Calu3 (cell line): ENCODE measurements around the gene CPNE9. TPM values are rescaled to one million over a fixed set of nuclear protein-coding genes. Genes with fewer than 3 reads are reported as not detected.

Experiments
- Bru-seq: library from RNA; stranded (reverse); fragments of 400-500 nt; gene quantifications from one replicate; lab custom pipeline; 2021; lab: Mats Ljungman, UMichigan
- BruChase-seq, 2 experiments: library from RNA; stranded (reverse); fragments of 400-500 nt; gene quantifications; one replicate each; lab custom pipeline; 2021; lab: Mats Ljungman, UMichigan
- BruUV-seq: library from RNA; stranded (reverse); fragments of 400-500 nt; replicated peaks from 2 replicates; lab custom pipeline; 2021; lab: Mats Ljungman, UMichigan
- CTCF ChIA-PET: fragments of 300-600 bp; sonication (Branson Sonifier 250); formaldehyde crosslinking; loops from one replicate; lab custom pipeline; 2022; ENCODE audit warnings: antibody characterized with exemption; lab: Charles Lee
- DNase-seq: peaks from one replicate; pipeline ENCODE4 v3.0.0; 2022
- H3K27ac Mint-ChIP-seq: one replicate; pipeline ENCODE4 v1.8.0; 2022; ENCODE audit warnings: mixed read lengths; ENCODE audit not compliant: unreplicated experiment
- H3K27me3 Mint-ChIP-seq: one replicate; pipeline ENCODE4 v1.8.0; 2022; ENCODE audit warnings: mixed read lengths; ENCODE audit not compliant: unreplicated experiment
- H3K36me3 Mint-ChIP-seq: one replicate; pipeline ENCODE4 v1.8.0; 2022; ENCODE audit warnings: mild to moderate bottlenecking, moderate library complexity, mixed read lengths; ENCODE audit not compliant: insufficient read depth, unreplicated experiment
- H3K4me1 Mint-ChIP-seq: one replicate; pipeline ENCODE4 v1.8.0; 2022; ENCODE audit warnings: mild to moderate bottlenecking, low read depth, mixed read lengths; ENCODE audit not compliant: unreplicated experiment
- H3K4me3 Mint-ChIP-seq: one replicate; pipeline ENCODE4 v1.8.0; 2022; ENCODE audit warnings: mild to moderate bottlenecking, low read depth, moderate library complexity, mixed read lengths; ENCODE audit not compliant: unreplicated experiment
- H3K9me3 Mint-ChIP-seq: one replicate; pipeline ENCODE4 v1.8.0; 2022; ENCODE audit warnings: low read depth, mixed read lengths; ENCODE audit not compliant: unreplicated experiment
- intact Hi-C: fragments of 100-400 bp; cut with micrococcal nuclease; formaldehyde crosslinking; loops from one replicate; pipeline ENCODE4 v1.10.0; 2022; ENCODE audit not compliant: unreplicated experiment
- long read RNA-seq: library from polyadenylated mRNA; stranded (forward); transcript quantifications from one replicate; pipeline ENCODE4 v2.0.0, GENCODE V29; 2022
- total RNA-seq: library from RNA; stranded (reverse); gene quantifications from 2 replicates; pipeline ENCODE4 v1.2.3, GENCODE V29; 2022
- TF ChIP-seq, protein P1 (sequence below): fragments of 200-600 bp; IDR thresholded peaks from one replicate; pipeline ENCODE4 v1.8.0; 2022; ENCODE audit warnings: antibody characterized with exemption; ENCODE audit not compliant: unreplicated experiment

The CPNE9 gene, protein sequence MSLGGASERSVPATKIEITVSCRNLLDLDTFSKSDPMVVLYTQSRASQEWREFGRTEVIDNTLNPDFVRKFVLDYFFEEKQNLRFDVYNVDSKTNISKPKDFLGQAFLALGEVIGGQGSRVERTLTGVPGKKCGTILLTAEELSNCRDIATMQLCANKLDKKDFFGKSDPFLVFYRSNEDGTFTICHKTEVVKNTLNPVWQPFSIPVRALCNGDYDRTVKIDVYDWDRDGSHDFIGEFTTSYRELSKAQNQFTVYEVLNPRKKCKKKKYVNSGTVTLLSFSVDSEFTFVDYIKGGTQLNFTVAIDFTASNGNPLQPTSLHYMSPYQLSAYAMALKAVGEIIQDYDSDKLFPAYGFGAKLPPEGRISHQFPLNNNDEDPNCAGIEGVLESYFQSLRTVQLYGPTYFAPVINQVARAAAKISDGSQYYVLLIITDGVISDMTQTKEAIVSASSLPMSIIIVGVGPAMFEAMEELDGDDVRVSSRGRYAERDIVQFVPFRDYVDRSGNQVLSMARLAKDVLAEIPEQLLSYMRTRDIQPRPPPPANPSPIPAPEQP
- total RNA-seq: not detected in 2 replicates
- Bru-seq, nascent RNA: percentile 13 among the genes with signal in this experiment
- percentile 12 among the genes with signal in this experiment for BruChase-seq, experiment 1, labeled RNA remaining after a 6-hour chase
- percentile 14 among the genes with signal in this experiment for BruChase-seq, experiment 2, labeled RNA remaining after a 2-hour chase
- long read RNA-seq, partial matches to known transcripts: 0 of 2 reads
- long read RNA-seq, other reads (novel, unspliced or antisense): 2 of 2 reads

DNA sequence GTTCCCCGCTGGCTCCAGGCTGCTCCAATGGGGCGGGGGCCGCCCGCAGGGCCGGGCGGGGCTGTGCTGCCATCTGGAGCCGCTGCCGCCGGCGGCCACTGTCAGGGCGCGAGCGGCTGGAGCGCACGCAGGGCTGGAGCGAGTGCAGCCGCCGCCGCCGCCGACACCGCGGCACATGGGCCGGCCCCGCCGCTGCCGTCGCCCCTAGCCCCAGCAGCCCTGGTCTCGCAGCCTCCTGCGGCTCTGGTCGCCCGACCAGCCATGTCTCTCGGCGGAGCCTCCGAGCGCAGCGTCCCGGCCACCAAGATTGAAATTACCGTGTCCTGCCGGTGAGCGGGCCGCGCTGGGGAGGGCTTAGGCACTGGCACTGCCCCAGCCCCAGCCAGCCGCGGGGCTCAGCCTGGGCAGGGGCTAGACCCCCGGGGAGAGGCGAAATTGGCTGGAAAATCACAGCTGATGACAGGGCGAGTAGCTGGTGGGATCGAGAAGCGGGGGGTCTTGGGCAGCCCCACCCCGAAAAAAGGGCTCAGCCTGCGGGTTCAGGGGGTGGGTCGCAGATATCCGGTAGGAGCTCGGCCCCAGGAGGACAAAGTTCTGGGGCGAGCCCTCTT lies at the start of gene CPNE9:
Gene CPNE9 (plus strand): TSS at position 98 of the 611 bp plus-strand sequence. CDS start 164 bp downstream, at position 262.
- Mint-ChIP-seq H3K36me3 (peaks cover 15% of the 10 kb centered on the region), H3K9me3 (no peaks in the 10 kb centered on the region), H3K27me3 (peaks cover 43% of the 10 kb centered on the region), H3K4me3 (peak within 1 kb of the TSS; percentile 65), H3K27ac (no peak within 1 kb of the TSS), H3K4me1 (no peaks in the 10 kb centered on the region)
- intact Hi-C loops: no loop called here
- TF ChIP-seq, protein P1, sequence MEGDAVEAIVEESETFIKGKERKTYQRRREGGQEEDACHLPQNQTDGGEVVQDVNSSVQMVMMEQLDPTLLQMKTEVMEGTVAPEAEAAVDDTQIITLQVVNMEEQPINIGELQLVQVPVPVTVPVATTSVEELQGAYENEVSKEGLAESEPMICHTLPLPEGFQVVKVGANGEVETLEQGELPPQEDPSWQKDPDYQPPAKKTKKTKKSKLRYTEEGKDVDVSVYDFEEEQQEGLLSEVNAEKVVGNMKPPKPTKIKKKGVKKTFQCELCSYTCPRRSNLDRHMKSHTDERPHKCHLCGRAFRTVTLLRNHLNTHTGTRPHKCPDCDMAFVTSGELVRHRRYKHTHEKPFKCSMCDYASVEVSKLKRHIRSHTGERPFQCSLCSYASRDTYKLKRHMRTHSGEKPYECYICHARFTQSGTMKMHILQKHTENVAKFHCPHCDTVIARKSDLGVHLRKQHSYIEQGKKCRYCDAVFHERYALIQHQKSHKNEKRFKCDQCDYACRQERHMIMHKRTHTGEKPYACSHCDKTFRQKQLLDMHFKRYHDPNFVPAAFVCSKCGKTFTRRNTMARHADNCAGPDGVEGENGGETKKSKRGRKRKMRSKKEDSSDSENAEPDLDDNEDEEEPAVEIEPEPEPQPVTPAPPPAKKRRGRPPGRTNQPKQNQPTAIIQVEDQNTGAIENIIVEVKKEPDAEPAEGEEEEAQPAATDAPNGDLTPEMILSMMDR: no peak
- BruUV-seq: no TSS peak
- CTCF ChIA-PET: no interaction called here
- no peak for DNase-seq

DNA sequence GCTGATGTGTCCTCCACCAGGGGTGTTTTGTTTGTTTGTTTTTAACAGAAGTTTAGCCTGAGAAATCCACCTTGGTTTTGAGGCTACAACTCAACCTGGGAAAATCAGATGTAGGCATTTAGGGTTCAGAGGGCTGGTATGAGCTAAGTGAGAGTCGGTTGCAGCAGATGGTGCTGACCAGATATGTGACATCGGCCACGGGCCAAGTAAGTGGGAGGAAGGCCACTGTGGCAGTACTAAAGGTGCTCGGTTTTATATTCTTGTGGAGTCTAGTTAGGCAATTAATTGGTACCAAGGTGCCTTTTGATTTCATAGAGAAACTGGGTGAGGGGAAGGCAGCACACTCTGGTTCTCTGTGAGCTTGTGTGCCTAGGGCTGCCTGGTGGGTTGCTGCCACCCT lies 43.8 kb upstream of the CPNE9 start:
- Mint-ChIP-seq H3K9me3 (no peaks in the 10 kb centered on the region), H3K36me3 (peaks cover 21% of the 10 kb centered on the region), H3K27me3 (no peaks in the 10 kb centered on the region)

DNA sequence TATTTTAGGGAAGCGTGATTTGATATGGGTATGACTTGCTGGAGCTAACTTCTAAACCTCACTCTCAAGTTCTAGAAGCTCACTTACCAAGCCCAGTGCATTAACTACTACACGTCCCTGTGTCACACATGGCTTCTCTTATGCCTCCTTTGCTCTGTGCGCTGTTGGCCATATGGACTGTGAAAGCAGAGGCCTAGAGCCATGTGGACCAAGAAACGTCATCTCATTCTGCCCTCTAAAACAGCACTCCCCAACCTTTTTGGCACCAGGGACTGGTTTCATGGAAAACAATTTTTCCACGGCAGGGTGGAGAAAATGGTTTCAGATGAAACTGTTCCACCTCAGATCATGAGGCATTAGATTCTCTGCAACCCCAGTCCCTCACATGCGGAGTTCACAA lies 42.7 kb upstream of the CPNE9 start:
- no peak overlapping the region for H3K4me3 Mint-ChIP-seq
- intact Hi-C loops: no loop called here
- no peaks in the 10 kb centered on the region for H3K27me3 Mint-ChIP-seq
- no TSS peak for BruUV-seq
- no peaks in the 10 kb centered on the region for H3K9me3 Mint-ChIP-seq
- no peak overlapping the region for H3K27ac Mint-ChIP-seq
- peaks cover 15% of the 10 kb centered on the region for H3K36me3 Mint-ChIP-seq
- no peaks in the 10 kb centered on the region for H3K4me1 Mint-ChIP-seq
- CTCF ChIA-PET: interaction anchor here (0.8 kb wide), 1 partner anchor 209 kb away, joined by 8 read pairs; no protein-coding TSS in a partner anchor
- TF ChIP-seq, protein P1: no peak
- no peak for DNase-seq

More for the DNA sequence above, 43.8 kb upstream of the CPNE9 start:
- Mint-ChIP-seq H3K4me3 (no peak overlapping the region), H3K27ac (peak overlapping the region; percentile 58), H3K4me1 (no peaks in the 10 kb centered on the region)
- TF ChIP-seq, protein P1: no peak
- BruUV-seq: no TSS peak
- CTCF ChIA-PET: no interaction called here
- no peak for DNase-seq
- intact Hi-C loops: no loop called here

DNA sequence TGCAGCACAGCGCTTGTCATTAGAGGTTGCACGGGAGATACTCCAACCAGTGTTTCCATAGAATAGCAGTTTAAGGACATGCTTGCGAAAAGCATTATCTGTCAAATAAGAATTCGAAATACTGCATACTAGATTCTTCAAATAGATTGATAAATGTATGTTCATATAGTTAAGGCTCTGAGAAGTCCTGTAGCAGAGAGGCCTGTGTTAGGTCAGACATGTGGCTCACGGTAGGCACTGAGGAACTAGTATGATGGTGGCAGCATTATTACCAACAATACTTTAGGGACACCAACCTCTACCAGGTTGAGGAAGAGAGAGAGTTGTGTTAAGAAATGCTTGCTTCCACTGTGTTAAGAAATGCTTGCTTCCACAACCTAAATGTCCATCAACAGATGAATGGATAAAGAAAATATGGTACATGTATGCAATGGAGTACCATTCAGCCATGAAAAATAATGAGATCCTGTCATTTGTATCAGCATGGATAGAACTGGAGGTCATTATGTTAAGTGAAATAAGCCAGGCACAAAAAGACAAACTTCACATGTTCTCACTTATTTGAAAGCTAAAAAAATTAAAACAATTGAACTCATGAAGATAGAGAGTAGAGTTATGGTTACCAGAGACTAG lies 39.4 kb upstream of the CPNE9 start:
- H3K27ac Mint-ChIP-seq: no peak overlapping the region
- H3K4me1 Mint-ChIP-seq: no peaks in the 10 kb centered on the region
- CTCF ChIA-PET: no interaction called here
- peaks cover 26% of the 10 kb centered on the region for H3K36me3 Mint-ChIP-seq
- BruUV-seq: no TSS peak
- H3K9me3 Mint-ChIP-seq: no peaks in the 10 kb centered on the region
- TF ChIP-seq, protein P1: no peak
- H3K27me3 Mint-ChIP-seq: no peaks in the 10 kb centered on the region
- DNase-seq: no peak
- no peak overlapping the region for H3K4me3 Mint-ChIP-seq
- intact Hi-C loops: no loop called here
